Right lobe of liver (tissue), 6 donors: ENCODE measurements around the gene HES4. TPM values are rescaled to one million over a fixed set of nuclear protein-coding genes. Genes with fewer than 3 reads are reported as not detected.

ENCODE experiments used
- ATAC-seq, 4 donors: fragments of 200-7000 bp; cut with Tn5 transposase; one replicate each; pipeline ENCODE4 v1.9.1; 2020; ENCODE audit warnings: mild to moderate bottlenecking in 4 of 4, moderate library complexity in 4 of 4
- DNase-seq, 3 donors: peaks; one replicate each; pipeline ENCODE4 v3.0.0-alpha.2; 2020
- H3K27ac ChIP-seq, 3 donors: fragments of 200-600 bp; one replicate each; pipeline ENCODE4 v1.8.0; 2022
- H3K27me3 ChIP-seq, 2 donors: fragments of 200-600 bp; one replicate each; pipeline ENCODE4 v1.8.0; 2022
- H3K36me3 ChIP-seq, 4 donors: fragments of 200-600 bp; sonication (generic) in 1 of 4; one replicate each; pipeline versions ENCODE4 v1.5.1 to v1.8.0; 2017 to 2022; ENCODE audit warnings: control low read depth in 1 of 4
- H3K4me1 ChIP-seq, 4 donors: fragments of 200-600 bp; sonication (generic) in 1 of 4; one replicate each; pipeline versions ENCODE4 v1.5.1 to v1.8.0; 2017 to 2022; ENCODE audit warnings: control low read depth in 1 of 4
- H3K4me3 ChIP-seq, 3 donors: fragments of 200-600 bp; one replicate each; pipeline ENCODE4 v1.8.0; 2022
- H3K9me3 ChIP-seq, 4 donors: fragments of 200-600 bp; sonication (generic) in 1 of 4; one replicate each; pipeline versions ENCODE4 v1.5.1 to v1.8.0; 2017 to 2022; ENCODE audit warnings: control low read depth in 1 of 4
- POLR2A ChIP-seq: fragments of 450-650 bp; IDR thresholded peaks from one replicate; pipeline ENCODE4 v1.6.1; 2017; ENCODE audit warnings: antibody characterized with exemption, mild to moderate bottlenecking
- WGBS: methylation state at CpG from one replicate; pipeline ENCODE4 v1.1.6; 2018; ENCODE audit warnings: low coverage, low lambda C conversion rate; ENCODE audit not compliant: insufficient coverage; ENCODE audit errors: missing lambda C conversion rate; 5-methylcytosine and 5-hydroxymethylcytosine counted together
- intact Hi-C, 2 donors: fragments of 100-400 bp; cut with DNase I; formaldehyde crosslinking; loops; one replicate each; pipeline versions ENCODE4 v1.11.2 to v1.14.1; 2022
- total RNA-seq, 6 experiments: library from RNA; depleted of rRNA in 2 of 6; stranded (reverse); fragments of >200 nt in 2 of 6; fragmentation: NEBNext Ultra II Directional in 3 of 6; extraction: Animal tissue kit (Norgen Biotek cat#: 25700) in 3 of 6; gene quantifications; one replicate each; pipeline versions ENCODE4 v1.1.0 to v1.2.4, GENCODE V29; 2016 to 2023
- TF ChIP-seq, protein P1 (sequence below), 4 donors: fragments of 200-600 bp in 3 of 4; fragments of 450-650 bp in 1 of 4; IDR thresholded peaks; one replicate each; pipeline versions ENCODE4 v1.5.1 to v1.8.0; 2016 to 2022; ENCODE audit warnings: antibody characterized with exemption in 4 of 4, mild to moderate bottlenecking in 2 of 4
- donor health status: DM: no; HTN: yes; CAD: no.
- donor health status: DM: no; HTN: no; CAD: no.
- donor health status: DM: no; HTN: no; CAD: no.
- donor health status: DM: no; HTN: yes; CAD: no.
- donor health status: DM: no; HTN: yes; CAD: no.

HES4 gene
- total RNA-seq, 6 experiments from 2014 or later, result 1.6 to 21.5 (median 5.2) TPM

DNA sequence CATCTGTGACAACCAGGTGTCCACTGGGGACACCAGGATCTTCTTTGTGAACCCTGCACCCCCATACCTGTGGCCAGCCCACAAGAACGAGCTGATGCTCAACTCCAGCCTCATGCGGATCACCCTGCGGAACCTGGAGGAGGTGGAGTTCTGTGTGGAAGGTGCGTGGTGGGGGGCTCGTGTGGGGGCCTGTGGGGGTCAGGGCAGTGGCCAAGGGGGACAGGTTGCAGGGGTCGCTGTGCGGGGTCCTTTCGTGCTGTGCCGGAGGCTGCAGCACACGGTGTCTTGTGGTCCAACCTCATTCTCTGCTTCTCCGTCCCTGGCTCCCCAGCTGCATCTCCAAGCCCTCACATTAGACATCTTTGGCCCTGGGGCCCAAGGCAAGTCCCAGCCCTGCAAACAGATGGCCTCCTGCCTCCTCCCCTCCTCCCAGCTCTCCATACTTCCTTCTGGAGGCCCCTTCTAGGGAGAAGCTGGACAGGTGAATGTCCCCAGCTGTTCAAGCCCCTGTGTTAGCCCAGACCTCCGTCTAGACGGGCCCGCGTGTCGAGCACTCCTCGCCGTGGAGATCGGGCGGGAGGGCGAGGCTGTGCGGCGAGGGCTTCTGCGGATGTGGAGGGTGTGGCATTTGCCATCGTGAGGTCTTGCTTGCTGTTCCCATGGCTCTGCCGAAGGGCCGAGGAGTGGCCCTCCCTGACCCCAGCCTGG, 22.6 kb upstream of the HES4 start:
- Histone ChIP-seq H3K36me3 (no peaks in the 10 kb centered on the region), H3K9me3 (no peaks in the 10 kb centered on the region), H3K27me3 (no peaks in the 10 kb centered on the region), H3K27ac (no peak overlapping the region), H3K4me1 (peaks cover 0 to 10% (median 5%) of the 10 kb centered on the region in 4 donors), H3K4me3 (no peak overlapping the region)
- intact Hi-C loops, result no loop called here
- no peak for DNase-seq
- WGBS, result no CpG with 5 or more reads among the region's 27 CpGs
- no peak for ATAC-seq
- TF ChIP-seq, protein P1, sequence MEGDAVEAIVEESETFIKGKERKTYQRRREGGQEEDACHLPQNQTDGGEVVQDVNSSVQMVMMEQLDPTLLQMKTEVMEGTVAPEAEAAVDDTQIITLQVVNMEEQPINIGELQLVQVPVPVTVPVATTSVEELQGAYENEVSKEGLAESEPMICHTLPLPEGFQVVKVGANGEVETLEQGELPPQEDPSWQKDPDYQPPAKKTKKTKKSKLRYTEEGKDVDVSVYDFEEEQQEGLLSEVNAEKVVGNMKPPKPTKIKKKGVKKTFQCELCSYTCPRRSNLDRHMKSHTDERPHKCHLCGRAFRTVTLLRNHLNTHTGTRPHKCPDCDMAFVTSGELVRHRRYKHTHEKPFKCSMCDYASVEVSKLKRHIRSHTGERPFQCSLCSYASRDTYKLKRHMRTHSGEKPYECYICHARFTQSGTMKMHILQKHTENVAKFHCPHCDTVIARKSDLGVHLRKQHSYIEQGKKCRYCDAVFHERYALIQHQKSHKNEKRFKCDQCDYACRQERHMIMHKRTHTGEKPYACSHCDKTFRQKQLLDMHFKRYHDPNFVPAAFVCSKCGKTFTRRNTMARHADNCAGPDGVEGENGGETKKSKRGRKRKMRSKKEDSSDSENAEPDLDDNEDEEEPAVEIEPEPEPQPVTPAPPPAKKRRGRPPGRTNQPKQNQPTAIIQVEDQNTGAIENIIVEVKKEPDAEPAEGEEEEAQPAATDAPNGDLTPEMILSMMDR (IDR thresholded peaks at IDR 0.05), result no peak
- TF ChIP-seq POLR2A, result no peak

DNA sequence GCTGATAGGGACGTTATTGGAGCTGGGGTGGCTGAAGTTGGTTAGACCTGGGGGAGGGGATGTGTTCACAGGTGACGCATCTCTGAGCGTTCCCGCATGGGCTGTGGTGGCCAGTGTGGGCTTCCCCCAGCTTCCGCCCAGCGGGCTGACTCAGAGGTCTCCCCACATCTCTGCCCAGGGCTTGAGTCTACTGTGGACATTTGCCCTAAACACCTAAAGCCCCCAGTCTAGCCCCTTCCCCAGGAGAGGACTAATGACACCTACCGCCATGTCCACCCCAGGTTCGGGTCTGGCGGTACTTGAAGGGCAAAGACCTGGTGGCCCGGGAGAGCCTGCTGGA, 22.0 kb upstream of the HES4 start:
- intact Hi-C loops, result no loop called here
- no peaks in the 10 kb centered on the region for H3K9me3 ChIP-seq
- no peak overlapping the region for H3K4me3 ChIP-seq
- H3K27me3 ChIP-seq, result no peaks in the 10 kb centered on the region
- H3K27ac ChIP-seq, result no peak overlapping the region
- H3K36me3 ChIP-seq, result no peaks in the 10 kb centered on the region
- TF ChIP-seq POLR2A, result no peak
- TF ChIP-seq, protein P1 (IDR thresholded peaks at IDR 0.05), result no peak
- H3K4me1 ChIP-seq, result peaks cover 0 to 10% (median 5%) of the 10 kb centered on the region in 4 donors
- no peak for DNase-seq
- ATAC-seq, result no peak
- WGBS, result no CpG with 5 or more reads among the region's 10 CpGs

DNA sequence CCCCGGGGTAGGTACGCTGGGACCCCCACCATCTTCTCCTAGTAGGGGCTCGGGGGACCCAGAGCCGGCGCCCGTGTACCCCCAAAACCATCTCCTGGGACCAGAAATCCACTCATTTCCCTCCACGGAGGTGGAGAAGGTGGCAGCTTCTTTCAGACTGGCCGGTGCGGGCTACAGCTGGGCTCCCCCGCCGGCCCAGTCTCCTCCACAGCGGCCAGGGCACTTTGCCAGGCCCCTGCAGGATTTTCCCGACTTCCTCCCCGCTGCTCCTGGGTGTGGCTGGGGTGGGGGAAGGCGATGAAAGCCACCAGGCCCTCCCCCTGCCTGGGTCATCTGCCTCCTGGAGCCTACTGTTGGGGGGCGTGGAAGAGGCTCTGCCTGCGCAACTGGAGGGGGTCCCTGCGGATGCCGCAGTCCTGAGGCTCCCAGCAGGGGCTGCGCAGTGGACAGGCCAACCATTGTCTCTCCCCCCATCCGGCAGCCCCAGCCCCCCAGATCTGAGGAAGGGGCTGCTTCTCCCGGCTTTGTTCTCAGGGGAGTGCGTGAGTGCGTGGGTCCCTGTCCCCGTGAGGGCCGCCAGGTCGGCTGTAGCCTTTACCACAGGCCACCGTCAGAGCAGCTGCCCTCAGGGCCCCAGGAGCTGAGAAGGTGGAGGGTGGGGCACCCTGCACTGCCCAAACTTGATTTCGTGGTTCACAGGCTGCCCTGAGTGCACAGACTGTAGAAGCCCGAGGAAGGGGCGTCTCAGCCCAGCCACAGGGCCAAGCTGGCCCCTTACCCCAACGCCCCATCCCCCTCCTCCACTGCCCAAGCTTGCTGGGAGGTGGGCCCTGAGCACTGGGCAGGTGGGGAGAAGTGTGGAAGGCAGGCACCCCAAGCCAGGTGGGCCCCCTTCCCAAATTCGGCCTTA, 21.4 kb upstream of the HES4 start:
- H3K9me3 ChIP-seq, result no peaks in the 10 kb centered on the region
- WGBS, result 0% methylated on average over 3 of the region's 33 CpGs
- H3K27me3 ChIP-seq, result no peaks in the 10 kb centered on the region
- H3K4me1 ChIP-seq, result peaks cover 0 to 10% (median 5%) of the 10 kb centered on the region in 4 donors
- peak overlapping the region; percentile 62 to 74 (median 64) for H3K4me3 ChIP-seq
- intact Hi-C loops, result no loop called here
- H3K36me3 ChIP-seq, result no peaks in the 10 kb centered on the region
- ATAC-seq (peak in 1 of 4 donors; percentile 9), DNase-seq (peak in 1 of 3 donors; percentile 70)
- H3K27ac ChIP-seq, result no peak overlapping the region
- TF ChIP-seq POLR2A, result no peak
- TF ChIP-seq, protein P1 (IDR thresholded peaks at IDR 0.05), result no peak

DNA sequence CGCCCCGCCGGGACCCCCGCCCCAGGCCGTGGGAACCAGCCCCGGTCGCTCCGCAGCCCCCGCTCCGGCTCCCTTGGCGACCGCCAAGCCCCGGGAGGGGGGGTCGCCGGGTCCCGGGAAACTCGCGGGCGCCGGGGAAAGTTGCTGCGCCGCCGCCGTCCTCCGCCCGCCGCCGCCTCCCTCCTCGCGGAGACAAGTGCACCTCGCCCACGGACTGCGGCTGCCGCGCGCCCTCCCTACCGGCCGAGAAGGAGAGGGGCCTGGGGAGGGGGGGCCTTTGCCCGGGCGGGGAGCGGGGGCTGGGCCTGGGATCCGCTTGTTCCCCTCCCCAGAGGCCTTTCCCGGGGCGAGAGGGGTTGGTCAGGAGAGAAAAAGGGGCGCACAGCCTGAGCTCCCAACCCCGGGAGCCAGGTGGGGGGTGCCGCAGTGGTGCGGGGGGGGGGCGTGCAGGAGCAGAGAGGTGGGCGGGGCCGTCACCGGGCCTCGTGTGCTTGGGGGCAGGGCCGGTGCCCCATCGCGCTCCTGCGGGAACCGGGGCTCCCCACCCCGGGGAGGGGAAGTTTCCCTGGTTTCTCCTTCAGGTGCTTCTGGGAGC, 20.6 kb upstream of the HES4 start:
- no peaks in the 10 kb centered on the region for H3K9me3 ChIP-seq
- intact Hi-C loops, result no loop called here
- DNase-seq, result no peak
- H3K36me3 ChIP-seq, result no peaks in the 10 kb centered on the region
- H3K27me3 ChIP-seq, result no peaks in the 10 kb centered on the region
- WGBS, result 0% methylated on average over 8 of the region's 59 CpGs
- peaks cover 0 to 10% (median 5%) of the 10 kb centered on the region in 4 donors for H3K4me1 ChIP-seq
- no peak for ATAC-seq
- peak overlapping the region in 1 of 3 donors; percentile 88 for H3K27ac ChIP-seq
- H3K4me3 ChIP-seq, result peak overlapping the region; percentile 62 to 74 (median 64)
- TF ChIP-seq, protein P1 (IDR thresholded peaks at IDR 0.05), result no peak
- TF ChIP-seq POLR2A, result no peak
